Esophagus muscularis mucosa (tissue), 3 donors: ENCODE data around the gene DISP1.

Experiments used
- CTCF ChIP-seq, 3 experiments: fragments of 200-600 bp in 2 of 3; fragments of 450-650 bp in 1 of 3; sonication (generic) in 2 of 3; IDR thresholded peaks; one replicate each; pipeline ENCODE4 v1.5.1; 2017 to 2019; ENCODE audit warnings: antibody characterized with exemption in 3 of 3, mild to moderate bottlenecking in 2 of 3, moderate library complexity in 1 of 3
- POLR2AphosphoS5 ChIP-seq, 2 donors: sonication (generic); formaldehyde crosslinking; IDR thresholded peaks; one replicate each; pipeline ENCODE4 v1.6.1; 2017; ENCODE audit warnings: antibody characterized with exemption in 2 of 2

- no peak for TF ChIP-seq POLR2AphosphoS5 (IDR thresholded peaks at IDR 0.05)
- TF ChIP-seq CTCF (IDR thresholded peaks at IDR 0.05), result no peak
These were observed 8.9 kb downstream of the DISP1 start for GRCh38 chr1:222823695-222824094.
